Measurements from ENCODE around the gene C1QTNF7.

C1QTNF7 gene, protein sequence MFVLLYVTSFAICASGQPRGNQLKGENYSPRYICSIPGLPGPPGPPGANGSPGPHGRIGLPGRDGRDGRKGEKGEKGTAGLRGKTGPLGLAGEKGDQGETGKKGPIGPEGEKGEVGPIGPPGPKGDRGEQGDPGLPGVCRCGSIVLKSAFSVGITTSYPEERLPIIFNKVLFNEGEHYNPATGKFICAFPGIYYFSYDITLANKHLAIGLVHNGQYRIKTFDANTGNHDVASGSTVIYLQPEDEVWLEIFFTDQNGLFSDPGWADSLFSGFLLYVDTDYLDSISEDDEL

DNA sequence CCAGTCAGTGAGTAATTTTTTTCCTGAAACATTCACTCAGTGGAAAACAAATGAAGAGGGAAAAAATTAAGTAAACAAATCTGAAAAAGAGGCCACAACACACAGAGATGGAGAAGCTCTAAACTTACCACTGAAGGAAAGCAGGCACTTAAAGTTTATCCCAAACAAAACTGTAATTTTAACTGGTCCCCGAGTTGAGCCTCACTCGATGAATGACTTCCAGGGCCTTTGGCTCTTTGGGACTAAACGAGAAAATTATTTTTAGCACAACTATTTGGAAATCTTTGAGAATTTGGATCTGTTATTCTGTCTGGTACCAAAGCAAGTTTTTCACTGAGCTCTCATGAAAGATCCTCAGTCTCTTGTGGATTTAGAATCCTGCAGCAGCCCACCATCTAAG, at the start of gene C1QTNF7:
Gene C1QTNF7, plus strand, starts transcription at position 333 of the 400 bp plus-strand sequence. CDS start 7,711 bp downstream, outside the sequence.
- no peak for DNase-seq (ENCODE audit: low read depth in 2 of 2)

DNA sequence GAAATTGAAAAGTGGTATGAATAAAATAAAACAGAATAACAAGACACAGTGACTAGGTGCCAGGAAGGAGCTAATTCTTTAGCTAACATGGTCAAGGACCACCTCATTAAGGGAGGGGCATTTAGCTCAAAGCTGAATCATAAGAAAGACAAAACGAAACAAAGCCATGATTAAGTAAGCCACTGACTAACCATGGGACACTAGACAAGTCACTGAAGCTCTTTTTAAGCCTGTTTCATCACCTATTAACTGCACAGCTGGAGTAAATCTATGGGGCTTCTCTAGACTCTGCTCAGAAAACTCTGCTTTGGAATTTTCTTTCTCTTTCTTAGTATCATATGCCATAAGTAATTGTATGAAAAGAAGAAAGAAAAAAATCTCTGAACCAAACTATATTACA, 49.8 kb upstream of the C1QTNF7 start:
- no peak for DNase-seq (ENCODE audit: low read depth in 2 of 2)

DNA sequence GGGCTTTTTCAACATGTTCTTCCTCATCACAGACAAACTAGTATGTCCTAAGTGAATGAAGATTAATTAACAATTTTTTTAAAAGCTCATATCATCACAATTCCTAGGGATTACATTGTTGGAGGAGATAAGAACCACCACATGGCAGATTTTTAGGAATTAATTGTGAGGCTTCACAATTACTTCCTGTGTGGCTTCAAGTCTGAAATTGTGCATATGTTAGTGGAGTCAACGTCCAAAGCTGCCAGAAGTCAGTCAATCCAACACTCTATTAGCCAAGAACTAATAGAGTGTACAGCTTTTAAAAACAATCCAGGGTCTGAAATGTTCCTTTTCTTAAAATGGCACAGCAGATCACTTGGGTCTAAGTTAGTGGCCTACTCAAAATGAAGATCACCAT, 49.3 kb upstream of the C1QTNF7 start:
- DNase-seq (ENCODE audit: low read depth in 2 of 2), result no peak

DNA sequence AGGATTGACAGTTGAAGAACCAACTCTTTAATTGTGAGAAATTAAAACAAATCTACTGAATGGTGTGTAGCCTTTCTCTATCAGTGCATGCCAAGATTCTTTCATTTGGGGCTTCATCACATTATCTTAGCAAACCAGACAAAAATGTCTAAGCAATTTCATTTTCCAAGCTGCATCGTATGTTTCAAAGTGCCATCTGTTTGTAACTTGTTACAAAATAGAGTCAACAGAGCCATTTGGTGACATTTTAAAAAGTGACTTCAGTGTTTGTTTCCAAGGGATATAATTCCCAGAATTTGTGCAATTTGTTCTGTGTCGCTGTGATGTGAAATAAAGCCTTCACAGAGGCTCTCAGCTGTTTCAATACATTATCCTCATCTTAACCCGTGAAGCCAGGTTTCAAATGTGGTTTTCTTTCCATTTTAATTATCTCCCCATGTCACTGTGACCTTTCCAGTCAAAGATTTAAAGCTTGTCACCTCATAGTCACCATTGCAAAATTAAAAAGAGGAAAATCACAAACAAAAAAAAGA, 46.0 kb upstream of the C1QTNF7 start:
- DNase-seq (ENCODE audit: low read depth in 2 of 2), result no peak

DNA sequence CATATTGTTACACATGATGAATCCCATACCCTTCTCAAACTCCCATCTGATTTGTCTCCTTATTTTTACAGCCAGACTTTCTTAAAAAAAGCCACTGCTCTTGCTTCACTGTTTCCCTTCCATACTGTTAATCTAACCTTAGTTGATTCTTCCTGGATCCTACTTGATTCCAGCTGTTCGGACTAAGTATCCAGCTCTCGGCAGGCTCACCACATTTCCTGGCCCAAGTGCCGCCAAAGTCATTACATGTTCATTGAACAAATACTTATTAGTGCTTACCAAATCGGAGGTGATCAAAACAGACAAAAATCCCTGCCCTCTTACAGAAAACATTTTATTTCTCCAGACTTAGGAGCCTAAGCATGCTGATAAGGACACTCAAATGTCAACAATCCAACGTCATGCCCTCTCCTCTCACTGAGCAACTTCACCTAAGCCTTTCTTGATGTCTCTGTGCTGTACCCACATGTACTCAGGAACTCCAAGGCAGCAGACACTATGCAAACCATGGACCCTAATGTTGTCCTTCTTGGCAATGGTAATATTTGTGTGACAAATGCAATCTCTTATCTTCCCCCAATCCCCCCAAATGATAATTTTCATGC, 45.1 kb upstream of the C1QTNF7 start:
- DNase-seq (ENCODE audit: low read depth in 2 of 2), result no peak

DNA sequence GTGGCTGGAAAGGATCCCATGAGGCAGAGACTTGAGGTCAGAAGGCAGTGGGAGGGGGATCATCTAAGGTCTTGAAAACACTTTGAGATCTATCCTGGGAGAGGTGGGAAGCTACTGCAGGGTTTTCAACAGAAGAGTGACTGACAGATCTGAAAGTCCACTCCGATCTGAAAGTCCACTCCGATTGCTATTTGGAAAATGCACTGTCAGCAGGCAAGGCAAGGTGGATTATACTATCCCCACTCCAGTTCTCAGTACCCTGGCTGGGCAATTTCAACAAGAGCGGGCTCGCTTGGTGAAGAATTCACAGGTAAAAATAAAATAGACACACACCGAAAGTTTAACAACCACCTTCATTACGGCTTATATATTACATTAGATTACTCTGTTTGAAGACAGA, 42.3 kb upstream of the C1QTNF7 start:
- no peak for DNase-seq (ENCODE audit: low read depth in 2 of 2)

DNA sequence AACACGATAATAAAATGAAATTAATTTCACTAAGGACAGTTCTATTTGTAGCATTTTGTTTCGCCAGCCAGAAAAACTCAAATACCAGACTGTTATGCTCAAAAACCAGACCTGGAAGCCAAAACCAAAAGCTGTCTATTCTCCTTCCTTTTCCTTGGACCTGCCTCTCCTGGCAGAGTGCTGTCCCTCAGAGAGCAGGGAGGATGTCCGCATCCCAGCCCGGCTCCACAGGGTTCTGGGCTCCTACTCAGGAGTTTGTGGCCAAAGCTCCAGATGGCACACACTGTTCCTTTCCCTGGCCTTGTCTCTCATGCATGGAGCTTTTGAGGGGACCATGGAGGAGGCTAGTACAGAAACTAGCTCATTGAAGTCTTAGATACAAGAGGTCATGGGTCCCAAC, 41.9 kb upstream of the C1QTNF7 start:
- DNase-seq (ENCODE audit: low read depth in 2 of 2), result no peak

DNA sequence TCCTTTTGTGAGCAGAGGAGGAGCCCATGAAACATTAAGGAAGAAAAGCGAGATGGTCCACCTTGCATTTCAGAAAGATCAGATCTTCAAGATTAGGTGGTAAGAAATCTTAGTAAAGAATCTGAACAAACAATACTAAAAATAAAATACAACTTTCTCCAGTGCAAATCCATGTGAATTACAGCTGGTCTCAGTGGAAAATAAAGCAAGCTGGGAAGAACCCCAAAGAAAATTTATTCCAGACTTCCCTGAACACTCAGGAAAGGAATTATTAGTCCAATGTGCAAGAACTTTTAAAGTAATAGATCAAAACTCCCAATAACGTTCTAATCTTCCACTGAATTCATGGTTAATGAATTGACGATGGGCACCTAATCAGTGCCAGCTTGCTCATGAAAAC, 37.3 kb upstream of the C1QTNF7 start:
- no peak for DNase-seq (ENCODE audit: low read depth in 2 of 2)

DNA sequence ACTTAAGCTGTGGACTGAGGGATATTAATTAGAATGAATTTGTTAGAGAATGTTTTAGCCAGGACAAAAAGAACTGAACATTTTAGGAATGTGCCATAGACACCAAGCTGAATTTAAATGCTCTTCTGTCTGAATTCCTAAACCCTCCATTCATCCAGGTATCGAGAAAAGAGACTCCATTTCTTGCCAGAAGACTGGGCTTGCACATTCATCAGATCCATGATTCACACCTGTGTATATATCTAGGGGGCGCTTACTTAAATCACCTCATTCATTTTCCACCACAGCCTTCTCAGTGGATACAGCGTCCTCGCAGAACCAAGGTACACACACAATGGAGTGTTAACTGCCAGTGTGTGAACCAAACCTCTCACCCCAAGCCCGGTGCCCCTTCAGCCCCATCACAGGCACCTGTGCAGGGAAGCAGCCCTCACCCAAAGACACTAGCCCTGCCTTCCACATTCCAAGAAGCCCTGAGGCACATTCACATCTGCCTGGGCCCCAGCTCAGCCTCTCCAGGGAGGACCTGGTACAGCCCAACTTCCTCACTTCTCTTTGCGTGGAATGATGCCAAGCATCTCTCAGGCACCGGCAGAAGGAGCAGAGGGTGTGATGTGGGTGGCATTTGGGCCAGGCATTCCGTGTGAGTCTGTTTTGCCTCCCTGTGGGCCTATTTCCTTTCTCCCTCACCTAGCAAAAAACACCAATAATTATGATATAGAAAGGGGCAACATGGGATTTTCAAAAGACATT, 35.6 kb upstream of the C1QTNF7 start:
- no peak for DNase-seq (ENCODE audit: low read depth in 2 of 2)

DNA sequence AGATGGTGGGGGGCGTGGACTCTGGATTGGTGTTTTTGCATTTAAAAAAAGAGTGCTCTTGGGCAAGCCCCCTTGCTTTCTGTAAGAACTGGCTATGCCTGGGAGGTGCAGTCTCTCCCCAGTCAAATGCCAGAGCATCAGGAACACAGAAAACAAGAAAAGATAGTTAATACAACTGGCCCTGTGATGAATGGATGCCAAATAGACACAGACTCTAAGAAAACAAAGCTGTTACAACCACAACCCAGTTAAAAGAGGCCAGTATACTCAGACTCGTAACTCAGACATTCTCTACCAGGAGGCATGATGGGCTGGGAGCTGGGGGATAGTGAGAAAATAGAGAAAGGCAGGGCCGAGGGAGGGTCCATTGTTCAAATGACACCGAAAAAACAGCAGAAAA, 32.5 kb upstream of the C1QTNF7 start:
- DNase-seq (ENCODE audit: low read depth in 2 of 2), result no peak

DNA sequence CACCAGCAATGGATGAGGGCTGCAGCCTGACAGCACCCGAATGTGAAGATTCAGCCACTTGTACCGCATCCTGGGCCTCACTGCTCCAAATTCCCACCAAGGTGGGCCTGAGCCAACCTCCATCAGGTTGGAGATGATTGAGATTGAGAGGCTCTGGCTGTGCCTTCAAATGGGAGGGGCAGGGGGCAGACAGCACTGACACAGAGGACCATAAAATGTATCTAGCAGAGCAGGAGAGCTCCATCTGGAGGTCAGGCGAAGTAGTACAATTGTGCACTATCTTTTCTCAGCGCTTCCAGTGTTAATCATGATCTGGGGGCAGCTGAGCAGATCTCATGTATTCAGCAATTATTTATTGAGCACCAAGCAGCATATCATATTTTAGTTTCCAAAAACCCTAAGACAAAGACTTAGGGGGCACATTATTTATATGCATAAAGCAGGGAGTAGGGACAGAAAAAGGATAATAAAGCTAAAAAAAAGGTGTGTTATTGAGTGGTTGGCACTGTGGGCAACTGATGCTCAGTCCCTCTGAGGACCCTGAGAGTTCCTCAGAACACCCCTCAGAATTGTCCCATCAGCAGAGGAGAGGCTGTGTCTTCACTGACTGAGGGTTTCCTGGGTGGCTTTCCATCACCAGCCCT, 31.6 kb upstream of the C1QTNF7 start:
- peak in 1 of 2 donors; percentile 14 for DNase-seq (ENCODE audit: low read depth in 2 of 2)

DNA sequence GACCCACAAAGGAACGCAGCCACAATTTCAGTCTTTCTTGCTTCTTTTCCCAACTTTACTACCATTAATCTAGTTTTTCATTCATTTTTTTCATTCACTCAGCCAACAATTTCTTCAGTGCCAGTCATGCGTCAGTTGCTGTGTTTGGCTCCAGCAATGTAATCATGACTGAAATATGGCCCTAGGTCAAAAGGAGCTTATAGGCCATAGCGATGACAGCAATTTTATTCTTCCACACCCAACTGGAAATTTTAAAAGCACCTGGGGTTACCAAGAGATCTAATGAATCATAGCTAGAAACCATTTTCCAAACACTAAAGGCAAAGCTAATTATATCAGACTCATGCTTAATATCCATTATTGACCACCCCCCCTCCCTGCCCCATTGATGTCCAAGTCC, 29.8 kb upstream of the C1QTNF7 start:
- no peak for DNase-seq (ENCODE audit: low read depth in 2 of 2)

DNA sequence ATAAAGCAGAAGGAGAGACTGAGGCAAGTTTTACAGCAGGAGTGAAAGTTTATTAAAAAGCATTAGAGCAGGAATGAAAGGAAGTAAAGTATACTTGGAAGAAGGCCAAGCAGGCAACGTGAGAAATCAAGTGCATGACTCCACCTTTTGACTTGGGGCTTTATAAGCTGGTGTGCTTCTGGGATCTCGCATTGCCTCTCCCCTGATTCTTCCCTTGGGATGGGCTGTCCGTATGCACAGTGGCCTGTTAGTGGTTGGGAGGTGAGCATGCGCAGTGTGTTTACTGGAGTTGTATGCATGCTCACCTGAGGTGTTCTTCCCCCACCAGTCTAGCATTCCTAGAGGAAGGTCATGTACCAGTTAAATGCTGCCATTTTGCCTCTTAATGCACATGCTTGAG, 29.1 kb upstream of the C1QTNF7 start:
- no peak for DNase-seq (ENCODE audit: low read depth in 2 of 2)

DNA sequence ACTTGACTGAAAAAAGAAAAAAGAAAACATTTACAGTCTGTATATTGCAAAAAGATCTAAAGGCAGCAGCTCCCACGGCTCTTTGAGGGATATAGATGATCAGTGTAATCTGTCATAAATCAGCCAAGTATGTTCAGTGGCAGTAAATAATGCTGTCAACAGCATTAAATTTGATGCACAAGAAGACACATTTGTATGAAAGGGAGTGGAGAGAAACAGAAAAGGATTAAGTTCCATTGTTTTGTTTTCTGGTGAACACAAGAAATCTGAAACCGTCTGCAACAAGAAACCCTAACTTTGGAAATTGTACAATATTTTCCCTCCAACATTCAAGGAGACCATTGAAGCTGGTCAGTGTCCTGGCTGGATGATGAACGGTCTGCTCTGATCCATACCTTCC, 27.6 kb upstream of the C1QTNF7 start:
- no peak for DNase-seq (ENCODE audit: low read depth in 2 of 2)

DNA sequence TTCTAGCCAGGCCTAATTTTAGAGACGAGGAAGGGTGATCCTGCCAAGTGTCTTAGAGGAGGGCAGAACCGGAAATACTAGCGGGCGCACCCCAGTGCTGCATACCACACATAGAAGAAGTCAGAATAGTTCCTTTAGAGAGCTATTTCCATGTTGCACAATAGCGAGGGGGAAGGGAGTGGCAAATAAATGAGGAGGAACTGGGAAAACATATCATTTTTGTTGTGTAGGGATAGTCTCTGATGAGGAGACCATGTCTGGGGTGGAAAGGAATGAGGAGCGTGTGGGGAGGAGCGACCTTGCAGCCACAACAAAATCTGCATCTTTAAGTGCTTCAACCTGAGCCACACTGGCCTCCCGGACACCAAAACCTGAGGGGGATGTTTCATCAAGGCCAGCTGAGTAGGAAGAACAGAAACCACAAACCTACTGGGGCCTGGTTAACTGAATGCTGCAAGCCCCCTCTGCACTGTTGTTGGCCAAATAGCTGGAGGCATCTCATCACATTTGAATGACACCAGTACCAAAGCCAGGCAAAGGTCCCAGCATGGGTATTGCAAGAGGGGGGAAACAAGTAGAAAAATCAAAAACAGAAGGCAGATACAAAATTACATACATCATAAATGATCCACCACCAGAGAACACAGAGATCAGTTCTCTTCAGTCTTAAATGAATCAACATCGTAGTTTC, 26.7 kb upstream of the C1QTNF7 start:
- DNase-seq (ENCODE audit: low read depth in 2 of 2), result no peak

DNA sequence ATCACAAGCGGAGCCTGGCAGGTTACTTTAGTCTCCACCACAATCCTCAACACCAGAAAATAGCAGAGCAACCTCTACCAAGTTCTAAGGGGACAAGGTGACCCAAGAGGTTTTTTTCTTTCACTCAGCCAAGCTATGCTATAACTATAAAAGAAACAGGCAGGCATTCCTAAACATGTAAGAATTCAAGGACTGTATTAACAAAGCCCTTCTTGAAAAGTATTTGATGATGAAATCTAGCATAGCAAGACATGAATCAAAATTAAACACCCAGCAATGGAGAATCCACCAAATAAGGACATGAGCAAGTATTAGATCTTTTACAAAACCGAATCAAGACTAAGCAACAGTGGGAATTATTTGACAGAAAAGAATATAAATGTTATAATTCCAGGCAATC, 25.7 kb upstream of the C1QTNF7 start:
- no peak for DNase-seq (ENCODE audit: low read depth in 2 of 2)

DNA sequence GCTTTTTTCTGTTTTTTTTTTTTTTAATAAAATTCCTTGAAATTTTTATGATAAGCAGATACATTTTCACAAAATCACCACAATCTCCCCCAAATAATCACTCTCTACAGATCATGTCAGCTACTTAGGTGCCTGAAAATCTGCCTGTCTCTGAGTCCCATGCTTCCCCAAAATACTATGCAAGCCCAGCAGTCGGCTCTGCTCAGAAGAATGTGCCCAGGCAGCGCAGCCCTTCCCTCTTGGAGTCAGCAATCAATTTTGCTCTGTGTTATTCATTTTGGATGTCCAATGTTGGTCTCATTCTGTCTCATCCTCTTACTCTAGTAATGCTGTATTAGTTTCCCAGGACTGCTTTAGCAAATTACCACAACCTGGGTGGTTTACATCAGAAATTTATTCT, 24.9 kb upstream of the C1QTNF7 start:
- DNase-seq (ENCODE audit: low read depth in 2 of 2), result no peak

DNA sequence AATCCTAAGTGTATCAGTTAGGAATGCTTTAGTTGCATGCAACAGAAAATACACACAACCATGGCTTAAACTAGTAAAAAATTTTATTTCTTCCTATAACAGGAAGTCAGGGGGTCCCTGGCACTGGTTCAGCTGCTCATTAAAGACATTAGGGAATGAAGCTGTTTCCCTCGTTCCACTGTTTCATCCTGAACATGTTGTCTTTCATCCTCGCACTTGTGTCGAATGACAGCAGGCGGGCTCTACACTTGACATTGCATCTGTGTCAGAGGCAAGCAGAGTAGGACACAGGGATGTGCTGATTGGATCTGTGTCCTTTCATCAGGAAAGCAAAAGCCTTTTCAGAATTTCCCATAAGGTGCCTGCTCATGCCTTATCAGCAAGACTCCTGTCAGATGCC, 22.8 kb upstream of the C1QTNF7 start:
- no peak for DNase-seq (ENCODE audit: low read depth in 2 of 2)

DNA sequence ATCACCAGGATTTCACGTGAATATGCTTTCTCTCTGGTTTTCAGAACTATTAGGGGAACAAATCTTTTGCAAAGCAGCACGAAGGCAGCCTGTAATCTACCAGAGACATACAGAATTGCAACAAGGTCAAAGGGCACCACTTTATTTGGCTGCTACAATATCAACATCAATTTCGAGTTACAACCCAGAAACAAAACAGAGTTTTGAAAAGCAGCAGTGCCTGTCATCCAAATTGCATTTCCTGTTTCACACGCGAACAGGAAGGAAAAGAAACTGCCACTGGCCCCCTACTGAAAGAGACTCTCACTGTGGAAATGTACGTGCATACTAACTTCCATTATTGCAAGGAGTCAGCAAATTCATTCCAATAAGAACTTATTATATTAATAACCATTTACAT, 17.1 kb upstream of the C1QTNF7 start:
- DNase-seq (ENCODE audit: low read depth in 2 of 2), result no peak

DNA sequence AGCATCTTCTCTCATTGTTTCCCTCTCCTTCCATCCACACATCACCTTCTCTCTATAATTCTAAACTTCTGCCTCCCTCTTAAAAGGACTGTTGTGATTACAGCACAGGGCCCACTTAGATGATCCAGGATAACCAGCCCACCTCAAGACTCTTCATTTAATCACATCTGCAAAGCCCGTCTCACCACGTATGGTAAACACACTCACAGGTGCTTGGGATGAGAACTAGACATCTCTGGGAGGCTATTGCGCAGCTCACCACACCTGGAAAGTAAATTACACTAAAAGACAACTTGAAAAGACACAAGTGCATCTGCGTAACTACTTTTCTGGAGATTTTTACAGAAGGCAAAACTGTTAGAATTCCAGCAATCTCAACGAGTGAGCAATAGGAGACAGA, 15.4 kb upstream of the C1QTNF7 start:
- DNase-seq (ENCODE audit: low read depth in 2 of 2), result no peak

DNA sequence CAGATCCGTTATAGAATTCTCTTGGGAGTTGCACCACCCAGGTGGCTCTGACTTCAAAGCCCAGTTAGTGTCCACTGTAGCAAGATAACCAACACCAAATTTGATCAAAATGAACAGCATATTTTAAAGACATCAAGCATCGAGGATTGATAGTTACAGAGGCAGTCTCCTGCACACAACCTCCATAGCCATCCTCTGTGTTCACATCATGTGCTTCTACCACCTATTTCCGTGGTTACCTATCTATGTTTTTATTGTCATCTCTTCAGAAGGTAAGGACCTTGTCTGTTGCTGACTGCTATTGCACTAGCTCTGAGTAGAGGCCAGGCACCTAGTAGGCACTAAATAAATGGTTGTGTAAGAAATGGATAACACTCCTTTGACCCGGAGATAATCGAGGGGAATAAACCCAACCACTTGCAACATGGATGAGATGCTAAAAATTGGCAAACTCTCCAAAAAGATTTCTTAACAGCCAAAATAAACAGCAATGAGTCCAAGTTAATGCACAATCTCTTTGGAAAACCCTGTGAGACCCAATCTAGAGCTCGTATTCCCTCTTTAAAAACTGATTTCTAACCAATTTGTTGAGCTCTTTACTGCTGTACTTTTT, 14.7 kb upstream of the C1QTNF7 start:
- DNase-seq (ENCODE audit: low read depth in 2 of 2), result no peak
